Measurements from ENCODE around the gene PARK7.
"Not testable (repeated sequence)": the region's sequence is repeated elsewhere in the genome, so short reads cannot be mapped to it uniquely, and the experiment has no call there.

PARK7 gene

DNA sequence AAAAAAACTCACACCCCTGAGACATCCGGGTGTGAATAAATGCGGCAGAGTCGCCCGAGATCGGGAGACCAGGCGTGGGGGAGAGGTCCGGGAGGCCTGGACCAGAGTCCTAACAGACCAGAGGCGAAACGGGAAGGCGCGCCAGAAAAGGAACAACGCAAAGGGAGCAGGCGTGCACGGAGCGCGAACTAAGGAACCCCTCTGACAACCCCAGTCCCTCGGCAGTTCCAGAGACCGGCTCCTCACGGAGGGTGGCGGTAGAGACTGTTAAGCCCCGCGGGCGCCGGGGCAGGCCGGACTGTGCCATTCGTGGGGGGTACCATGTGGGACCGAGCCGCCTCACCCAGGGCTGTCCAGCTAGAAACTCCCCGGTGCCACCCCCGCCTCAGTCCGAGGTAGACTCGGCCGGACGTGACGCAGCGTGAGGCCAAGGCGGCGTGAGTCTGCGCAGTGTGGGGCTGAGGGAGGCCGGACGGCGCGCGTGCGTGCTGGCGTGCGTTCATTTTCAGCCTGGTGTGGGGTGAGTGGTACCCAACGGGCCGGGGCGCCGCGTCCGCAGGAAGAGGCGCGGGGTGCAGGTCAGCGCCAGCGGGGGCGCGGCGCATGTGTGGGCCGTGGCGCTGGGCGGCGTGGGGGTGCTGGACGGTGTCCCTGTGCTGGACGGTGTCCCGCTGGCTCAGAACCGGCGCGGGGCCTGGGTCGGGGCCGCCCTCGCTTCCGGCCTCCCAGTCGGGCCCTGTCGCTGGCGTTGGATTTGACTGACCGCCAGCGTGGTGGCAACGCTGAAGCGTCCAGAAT, at the start of gene PARK7:
Gene PARK7 (plus strand): TSS at position 496 of the 798 bp plus-strand sequence. CDS start 1,075 bp downstream, outside the sequence.
- DNase-seq, result peak; percentile 100

DNA sequence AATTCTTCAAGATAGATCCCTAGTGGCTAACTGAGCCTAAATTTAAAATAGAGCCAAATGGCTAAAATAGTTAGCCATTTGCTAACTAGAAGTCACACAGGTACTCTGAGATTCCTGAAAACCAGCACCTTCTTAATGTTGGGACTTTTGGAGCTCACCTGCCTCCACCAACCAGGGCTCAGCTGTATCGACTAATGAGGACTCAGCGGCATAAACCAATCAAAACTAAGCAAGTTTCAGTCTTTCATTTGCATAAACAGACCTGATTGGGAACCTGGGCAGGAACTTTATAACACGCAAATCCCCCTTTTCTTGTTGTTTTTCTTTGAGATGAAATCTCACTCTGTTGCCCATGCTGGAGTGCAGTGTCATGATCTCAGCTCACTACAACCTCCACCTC, 49.4 kb upstream of the PARK7 start:
- DNase-seq, result no peak

DNA sequence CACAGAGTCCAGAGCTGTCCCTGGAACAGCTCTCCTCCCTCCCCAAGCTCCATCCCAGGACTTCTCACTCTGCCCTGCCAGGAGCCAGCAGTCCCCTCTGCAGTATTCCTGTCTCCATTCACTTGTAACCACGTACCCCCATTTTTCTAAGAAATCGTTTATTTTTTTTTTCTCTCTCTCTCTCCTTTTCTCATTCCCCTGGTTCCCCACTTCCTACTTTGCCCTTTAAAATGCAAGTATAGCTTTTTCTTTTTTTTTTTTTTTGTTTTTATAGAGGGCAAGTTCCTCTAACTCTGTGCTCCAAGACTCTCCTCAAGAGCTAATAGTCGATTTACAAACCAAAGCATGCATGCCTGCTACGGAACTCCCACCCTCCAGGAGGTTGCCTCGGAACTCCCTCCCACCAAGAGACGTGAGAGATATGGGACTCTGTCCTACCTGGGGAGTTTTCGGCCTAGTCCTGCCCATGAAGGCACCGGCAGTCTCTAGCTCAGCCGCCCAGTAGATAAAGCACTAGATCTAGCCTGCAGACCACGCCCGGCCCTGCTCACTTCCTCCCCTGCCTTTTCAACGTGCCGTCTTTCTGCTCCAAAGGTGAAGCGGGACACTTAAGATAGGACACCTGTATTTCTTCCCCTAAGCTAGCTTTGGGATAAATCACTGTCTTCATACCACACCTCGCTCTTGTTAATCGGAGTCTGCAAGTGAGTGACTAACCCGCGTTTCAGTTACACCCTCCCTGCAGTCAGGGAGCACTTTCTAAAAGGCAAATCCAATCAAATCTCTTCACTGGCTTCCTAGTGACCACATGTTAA, 48.6 kb upstream of the PARK7 start:
- no peak for DNase-seq

DNA sequence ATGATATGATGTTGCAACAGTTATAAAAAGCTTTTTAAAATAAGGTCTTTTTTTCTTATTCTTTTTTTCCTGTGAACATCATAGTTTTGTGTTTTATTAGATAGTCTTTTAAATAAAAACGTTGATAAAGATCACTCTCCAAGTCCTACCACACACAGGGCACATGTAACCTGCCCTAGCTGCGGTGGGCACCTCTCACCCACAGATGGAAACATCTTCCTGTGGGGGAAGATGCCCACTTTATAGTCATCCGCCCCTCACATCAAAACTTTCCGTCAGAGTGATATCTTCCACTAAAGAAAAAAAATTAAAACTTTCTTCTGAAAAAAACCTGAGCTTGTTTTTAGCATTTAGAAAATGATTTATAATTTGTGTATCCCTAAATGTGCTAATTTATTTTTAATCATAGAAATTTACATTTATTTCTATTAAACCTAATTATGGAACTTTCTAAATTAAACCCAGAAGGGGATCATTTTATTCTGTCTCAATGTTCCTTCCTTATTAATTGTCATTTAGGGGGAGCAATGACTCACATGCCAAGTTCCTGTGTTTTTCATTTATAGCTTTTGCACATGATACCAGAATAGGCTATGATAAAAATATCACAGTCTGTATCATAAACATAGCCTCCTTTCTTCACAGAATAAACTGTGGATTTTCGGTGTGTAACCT, 45.5 kb upstream of the PARK7 start:
- peak; percentile 18 for DNase-seq

DNA sequence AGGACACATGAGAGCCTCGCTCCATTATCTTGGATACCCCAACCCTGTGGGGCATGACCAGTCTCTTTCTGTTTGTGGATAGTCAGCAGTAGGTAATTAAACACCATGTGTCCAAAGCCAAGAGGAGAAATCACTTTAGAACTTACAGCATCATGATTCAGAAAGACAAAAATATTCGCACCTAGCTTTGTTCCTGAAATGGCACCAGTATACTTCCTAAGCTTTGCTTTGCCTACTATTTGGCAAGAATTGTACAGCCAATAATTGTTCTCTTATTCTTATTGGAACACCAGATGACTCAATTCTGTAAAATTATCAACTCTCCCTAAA, 45.0 kb upstream of the PARK7 start:
- DNase-seq, result no peak

- not testable (repeated sequence) for DNase-seq
These were observed 43.5 kb upstream of the PARK7 start for GRCh38 chr1:7917971-7918370.

- no peak for DNase-seq
These were observed 41.6 kb upstream of the PARK7 start for GRCh38 chr1:7919880-7920279.

- no peak for DNase-seq
These were observed 39.7 kb upstream of the PARK7 start for GRCh38 chr1:7921796-7922195.

DNA sequence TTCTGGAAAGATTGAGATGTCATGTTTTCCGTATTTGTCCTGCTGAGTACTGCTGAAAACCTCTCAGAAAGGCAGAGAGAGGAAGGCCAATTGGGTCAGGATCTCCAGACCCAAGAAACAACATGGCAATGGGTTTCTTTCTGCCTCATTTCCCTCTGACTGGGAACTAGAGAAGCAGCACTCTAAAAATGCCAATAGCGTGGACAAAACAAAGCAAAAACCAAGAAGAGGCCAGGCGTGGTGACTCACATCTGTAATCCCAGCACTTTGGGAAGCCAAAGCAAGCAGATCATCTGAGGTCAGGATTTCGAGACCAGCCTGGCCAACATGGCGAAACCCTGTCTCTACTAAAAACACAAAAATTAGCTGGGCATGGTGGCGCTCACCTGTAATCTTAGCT, 39.2 kb upstream of the PARK7 start:
- no peak for DNase-seq

GRCh38 chr1:7927061-7927460, 34.5 kb upstream of the PARK7 start:
- not testable (repeated sequence) for DNase-seq

- DNase-seq, result no peak
These were observed 33.3 kb upstream of the PARK7 start for GRCh38 chr1:7928247-7928646.

DNA sequence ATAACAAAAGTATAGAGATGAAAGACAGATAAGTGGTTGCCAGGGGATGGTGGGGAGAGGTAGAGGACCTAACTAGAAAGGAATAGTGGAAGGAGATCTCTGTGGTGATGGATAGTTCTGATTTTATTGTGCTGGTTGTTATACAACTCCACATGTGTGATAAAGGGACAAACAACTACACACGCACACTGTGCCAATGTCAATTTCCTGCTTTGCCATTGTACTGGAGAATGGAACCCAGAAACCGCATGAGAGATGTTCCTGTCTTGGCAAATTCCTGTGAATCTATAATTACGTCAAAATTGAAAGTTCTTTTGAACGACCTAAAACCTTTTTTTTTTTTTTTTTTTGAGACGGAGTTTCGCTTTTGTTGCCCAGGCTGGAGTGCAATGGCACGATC, 31.9 kb upstream of the PARK7 start:
- peak; percentile 31 for DNase-seq

- peak; percentile 38 for DNase-seq
These were observed 30.7 kb upstream of the PARK7 start for GRCh38 chr1:7930645-7931445.

DNA sequence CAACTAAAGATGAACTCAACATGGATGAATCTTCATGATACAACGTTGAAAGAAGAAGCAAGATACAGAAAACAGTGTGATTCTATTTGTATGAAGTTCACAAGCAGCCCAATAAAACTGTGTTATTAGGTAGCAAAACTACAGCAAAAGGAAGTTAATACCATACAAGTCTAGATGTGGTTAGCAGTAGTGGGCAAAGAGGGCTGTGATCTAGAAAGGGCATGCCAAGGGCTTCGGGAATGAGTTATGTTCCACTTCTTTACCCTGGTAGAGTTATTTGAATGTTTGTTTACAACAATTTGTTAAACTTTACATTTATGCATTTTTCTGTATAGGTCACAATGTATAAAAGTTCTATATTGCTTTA, 30.1 kb upstream of the PARK7 start:
- no peak for DNase-seq

- DNase-seq, result no peak
These were observed 28.9 kb upstream of the PARK7 start for GRCh38 chr1:7932524-7933138.

GRCh38 chr1:7938070-7938469, 23.4 kb upstream of the PARK7 start:
- no peak for DNase-seq

- no peak for DNase-seq
These were observed 21.5 kb upstream of the PARK7 start for GRCh38 chr1:7940034-7940433.

- DNase-seq, result peak; percentile 77
These were observed 20.6 kb upstream of the PARK7 start, which contains the start of gene TNFRSF9 for GRCh38 chr1:7940745-7941436. Gene TNFRSF9 (minus strand): TSS chr1:7940839. CDS start chr1:7939994, 845 bp downstream.

GRCh38 chr1:7941437-7941793, 20.1 kb upstream of the PARK7 start:
- DNase-seq, result no peak

- peak; percentile 40 for DNase-seq
These were observed 19.1 kb upstream of the PARK7 start for GRCh38 chr1:7942214-7942921.

GRCh38 chr1:7943251-7943650, 18.3 kb upstream of the PARK7 start:
- no peak for DNase-seq
